ENCODE measurements around the gene MROH2A.

DNA sequence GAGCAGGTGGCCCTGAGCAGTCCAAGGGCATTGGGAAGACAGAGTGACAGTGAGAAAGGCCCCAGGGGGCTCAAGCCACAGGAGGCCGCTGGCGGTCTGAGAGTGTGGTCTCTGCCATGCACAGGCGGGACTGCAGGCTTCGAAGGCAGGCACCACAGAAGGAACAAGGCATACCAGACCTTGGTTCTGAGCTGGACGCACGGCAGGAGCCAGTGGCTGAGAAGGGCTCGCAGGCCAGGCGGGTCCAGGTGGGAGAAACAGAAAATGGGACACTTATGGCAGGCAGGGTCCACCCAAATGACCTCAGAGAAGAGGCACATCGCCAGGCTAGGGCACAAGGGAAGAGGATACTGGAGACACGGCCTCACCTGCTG lies 61.3 kb downstream of the MROH2A start:
- TF ChIP-seq SP1 (IDR thresholded peaks at IDR 0.05) (no peak), GABPA (IDR thresholded peaks at IDR 0.05 in 1 of 2, conservative IDR thresholded peaks at IDR 0.05 in 1 of 2) (no peak), RAD21 (IDR thresholded peaks at IDR 0.05) (no peak), EGR1 (IDR thresholded peaks at IDR 0.05; ENCODE audit: low read depth in 2 of 2) (no peak)
- TF ChIP-seq, protein P1, sequence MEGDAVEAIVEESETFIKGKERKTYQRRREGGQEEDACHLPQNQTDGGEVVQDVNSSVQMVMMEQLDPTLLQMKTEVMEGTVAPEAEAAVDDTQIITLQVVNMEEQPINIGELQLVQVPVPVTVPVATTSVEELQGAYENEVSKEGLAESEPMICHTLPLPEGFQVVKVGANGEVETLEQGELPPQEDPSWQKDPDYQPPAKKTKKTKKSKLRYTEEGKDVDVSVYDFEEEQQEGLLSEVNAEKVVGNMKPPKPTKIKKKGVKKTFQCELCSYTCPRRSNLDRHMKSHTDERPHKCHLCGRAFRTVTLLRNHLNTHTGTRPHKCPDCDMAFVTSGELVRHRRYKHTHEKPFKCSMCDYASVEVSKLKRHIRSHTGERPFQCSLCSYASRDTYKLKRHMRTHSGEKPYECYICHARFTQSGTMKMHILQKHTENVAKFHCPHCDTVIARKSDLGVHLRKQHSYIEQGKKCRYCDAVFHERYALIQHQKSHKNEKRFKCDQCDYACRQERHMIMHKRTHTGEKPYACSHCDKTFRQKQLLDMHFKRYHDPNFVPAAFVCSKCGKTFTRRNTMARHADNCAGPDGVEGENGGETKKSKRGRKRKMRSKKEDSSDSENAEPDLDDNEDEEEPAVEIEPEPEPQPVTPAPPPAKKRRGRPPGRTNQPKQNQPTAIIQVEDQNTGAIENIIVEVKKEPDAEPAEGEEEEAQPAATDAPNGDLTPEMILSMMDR (IDR thresholded peaks at IDR 0.05; ENCODE audit: low read depth, low read length, missing input control): no peak
- TF ChIP-seq, protein P2, sequence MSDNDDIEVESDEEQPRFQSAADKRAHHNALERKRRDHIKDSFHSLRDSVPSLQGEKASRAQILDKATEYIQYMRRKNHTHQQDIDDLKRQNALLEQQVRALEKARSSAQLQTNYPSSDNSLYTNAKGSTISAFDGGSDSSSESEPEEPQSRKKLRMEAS (IDR thresholded peaks at IDR 0.05): no peak
